Measurements from ENCODE around the gene PILRA.

DNA sequence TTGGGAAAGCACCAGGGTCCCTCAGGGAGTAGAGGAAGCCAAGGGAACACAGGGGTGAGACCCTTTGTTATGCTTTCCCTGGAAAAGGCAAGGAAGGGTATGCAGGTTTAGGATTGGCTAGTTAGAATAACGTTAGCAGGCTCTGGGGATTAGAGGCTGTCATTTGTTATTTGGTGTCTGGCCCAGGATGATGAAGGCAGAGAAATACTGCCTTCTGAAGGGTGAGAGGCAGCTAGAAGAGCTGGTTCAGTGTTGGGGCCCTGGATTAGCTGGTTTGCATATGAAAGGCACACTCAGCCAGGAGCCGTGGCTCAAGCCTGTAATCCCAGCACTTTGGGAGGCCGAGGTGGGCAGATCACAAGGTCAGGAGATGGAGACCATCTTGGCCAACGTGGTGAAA, 3.0 kb upstream of the PILRA start:
- TF ChIP-seq, protein P1, sequence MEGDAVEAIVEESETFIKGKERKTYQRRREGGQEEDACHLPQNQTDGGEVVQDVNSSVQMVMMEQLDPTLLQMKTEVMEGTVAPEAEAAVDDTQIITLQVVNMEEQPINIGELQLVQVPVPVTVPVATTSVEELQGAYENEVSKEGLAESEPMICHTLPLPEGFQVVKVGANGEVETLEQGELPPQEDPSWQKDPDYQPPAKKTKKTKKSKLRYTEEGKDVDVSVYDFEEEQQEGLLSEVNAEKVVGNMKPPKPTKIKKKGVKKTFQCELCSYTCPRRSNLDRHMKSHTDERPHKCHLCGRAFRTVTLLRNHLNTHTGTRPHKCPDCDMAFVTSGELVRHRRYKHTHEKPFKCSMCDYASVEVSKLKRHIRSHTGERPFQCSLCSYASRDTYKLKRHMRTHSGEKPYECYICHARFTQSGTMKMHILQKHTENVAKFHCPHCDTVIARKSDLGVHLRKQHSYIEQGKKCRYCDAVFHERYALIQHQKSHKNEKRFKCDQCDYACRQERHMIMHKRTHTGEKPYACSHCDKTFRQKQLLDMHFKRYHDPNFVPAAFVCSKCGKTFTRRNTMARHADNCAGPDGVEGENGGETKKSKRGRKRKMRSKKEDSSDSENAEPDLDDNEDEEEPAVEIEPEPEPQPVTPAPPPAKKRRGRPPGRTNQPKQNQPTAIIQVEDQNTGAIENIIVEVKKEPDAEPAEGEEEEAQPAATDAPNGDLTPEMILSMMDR (IDR thresholded peaks at IDR 0.05), result no peak
- TF ChIP-seq POLR2A (IDR thresholded peaks at IDR 0.05), result no peak

All from adrenal gland (tissue), 5 donors.